HG03521 (cell line): ENCODE data around the gene MYCBPAP.

Experiments
- ATAC-seq: cut with Tn5 transposase; IDR thresholded peaks from one replicate; pipeline ENCODE4 v1.9.1; 2021; ENCODE audit warnings: mild to moderate bottlenecking, moderate library complexity; ENCODE audit not compliant: unreplicated experiment

MYCBPAP gene

GRCh38 chr17:50514936-50515702, 6.9 kb downstream of the MYCBPAP start:
- no peak for ATAC-seq

DNA sequence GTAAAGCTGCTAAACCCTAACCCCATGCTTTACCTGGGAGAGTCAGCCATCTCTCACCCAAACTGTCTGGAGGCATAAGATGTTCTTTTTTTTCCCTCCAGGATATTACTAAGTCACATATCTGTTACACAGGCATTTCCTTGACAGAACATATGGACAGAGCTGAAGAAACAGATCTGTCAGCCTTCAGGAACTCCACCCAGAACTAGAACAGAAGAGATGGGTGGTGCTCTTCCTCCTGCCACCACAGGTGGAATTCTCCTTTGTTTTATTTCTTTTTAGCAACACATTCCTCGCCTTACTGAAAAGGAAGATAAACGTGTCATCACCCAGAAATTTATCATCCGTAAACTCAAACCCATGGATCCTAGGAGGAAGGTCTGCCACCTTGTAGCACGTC, 8.8 kb downstream of the MYCBPAP start:
- no peak for ATAC-seq

DNA sequence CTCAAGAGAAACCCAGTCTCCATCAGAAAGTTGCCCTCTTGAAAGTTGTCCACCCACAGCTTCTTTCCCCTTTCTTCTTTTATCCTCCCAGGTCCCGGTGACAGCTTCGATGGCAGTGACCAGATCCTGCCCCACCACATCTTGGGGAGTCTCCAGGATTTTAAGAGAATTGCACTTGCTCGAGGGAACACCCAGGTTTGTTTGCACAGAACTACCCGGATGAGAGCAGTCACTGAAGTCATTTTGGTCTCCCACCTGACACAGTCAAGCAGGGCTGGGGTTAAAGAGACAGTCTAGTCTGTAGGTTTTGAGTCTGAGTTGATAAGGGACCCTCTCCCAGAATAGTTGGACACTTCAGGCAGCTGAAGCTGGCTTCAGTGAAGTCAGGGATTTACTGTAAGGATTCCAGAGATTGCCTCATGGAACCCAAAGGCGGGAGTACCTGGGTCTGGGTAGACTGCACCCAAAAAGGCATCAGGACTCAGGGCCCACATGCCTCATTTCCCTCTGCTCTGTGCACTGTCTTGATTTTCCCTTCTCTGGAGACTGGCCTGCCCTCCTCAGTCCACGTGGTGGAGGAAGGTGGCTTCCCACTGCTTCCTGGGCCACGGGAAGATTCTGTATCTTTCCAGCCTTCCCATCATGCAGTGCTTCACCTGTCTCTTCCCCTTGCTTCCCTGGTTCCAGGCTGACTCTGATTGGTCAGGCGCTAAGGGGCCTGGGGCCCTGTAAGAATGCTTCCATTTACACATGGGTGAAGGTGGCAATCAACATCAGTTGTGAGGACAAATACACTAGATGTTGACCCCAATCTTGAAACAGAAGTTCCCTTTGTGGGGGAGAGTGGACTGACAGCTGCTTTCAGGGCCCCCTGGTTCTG, 9.5 kb downstream of the MYCBPAP start:
- no peak for ATAC-seq

DNA sequence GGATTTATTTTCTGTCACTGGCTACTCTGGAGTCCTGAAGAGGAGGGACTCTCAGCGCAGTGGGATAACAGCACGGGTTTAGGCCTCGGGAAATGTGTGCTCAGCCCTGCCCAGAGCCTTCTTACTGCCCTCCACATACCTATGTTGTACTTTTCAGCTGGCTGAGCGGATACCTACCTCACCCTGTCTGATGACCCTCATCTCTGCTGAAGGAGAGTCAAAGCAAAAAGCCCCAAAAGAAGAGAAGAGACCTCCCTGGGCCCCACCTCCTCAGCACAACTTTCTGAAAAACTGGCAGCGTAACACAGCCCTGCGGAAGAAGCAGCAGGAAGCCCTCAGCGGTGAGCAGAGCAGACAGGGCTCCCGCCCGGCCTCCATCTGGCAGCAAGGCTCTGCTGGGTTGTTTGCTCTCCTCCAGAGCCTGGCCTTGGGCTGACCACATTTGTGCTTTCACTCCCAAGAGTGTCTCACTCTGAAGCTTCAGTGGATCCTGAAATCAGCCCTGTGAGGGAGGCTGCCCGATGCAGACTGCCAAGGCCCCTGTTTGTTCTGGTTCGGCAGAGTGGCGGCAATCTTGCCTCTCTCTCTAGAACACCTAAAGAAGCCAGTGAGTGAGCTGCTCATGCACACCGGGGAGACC, 10.3 kb downstream of the MYCBPAP start:
- ATAC-seq = no peak

DNA sequence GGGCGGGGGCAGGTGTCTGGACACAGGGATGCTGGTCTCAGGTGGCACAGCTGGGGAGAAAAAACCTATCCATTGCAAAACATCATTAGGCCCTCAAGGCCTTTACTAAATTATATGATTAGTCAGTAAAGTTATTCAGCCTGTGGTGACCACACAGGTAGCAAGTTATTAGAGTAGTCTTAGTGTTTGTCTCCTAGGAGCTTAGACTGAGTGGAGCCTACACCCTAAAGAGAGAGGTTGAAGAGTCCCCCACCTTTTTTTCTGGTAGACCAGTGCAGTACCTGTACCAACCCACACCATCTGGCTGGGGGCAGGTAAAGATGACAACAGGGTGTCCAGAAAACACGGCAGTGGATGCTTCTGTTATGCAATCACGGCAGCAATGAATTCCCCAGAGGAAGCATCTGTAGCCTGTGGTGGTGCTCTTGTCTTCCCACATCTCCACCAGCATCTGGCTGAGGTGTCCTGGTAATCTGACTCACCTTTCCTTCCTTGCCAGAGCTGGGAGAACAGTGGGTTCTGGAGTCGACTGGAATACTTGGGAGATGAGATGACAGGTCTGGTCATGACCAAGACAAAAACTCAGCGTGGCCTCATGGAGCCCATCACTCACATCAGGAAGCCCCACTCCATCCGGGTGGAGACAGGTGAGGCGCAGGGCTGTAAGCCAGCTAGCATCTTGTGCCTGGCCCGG, 11.0 kb downstream of the MYCBPAP start:
- no peak for ATAC-seq

DNA sequence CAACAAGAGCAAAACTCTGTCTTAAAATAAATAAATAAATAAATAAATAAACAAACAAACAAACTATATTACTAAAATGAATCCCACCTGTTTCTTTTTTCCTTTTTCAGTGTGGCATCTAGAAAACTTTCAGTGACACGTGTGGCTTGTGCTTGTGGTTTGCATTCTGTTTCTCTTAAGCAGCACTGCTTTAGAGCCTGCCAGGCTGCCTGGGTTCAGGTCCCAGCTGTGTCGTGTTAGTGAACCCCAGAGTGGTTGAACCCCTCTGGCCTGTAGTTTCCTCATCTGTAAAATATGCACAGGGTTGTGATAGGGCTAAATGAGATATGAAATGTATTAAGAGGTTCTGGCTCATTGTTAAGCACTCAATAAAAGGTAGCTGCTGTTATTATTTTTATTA, 12.2 kb downstream of the MYCBPAP start:
- no peak for ATAC-seq

GRCh38 chr17:50521514-50521913, 13.3 kb downstream of the MYCBPAP start:
- no peak for ATAC-seq

- no peak for ATAC-seq
These were observed 14.5 kb downstream of the MYCBPAP start for GRCh38 chr17:50522766-50523165.

DNA sequence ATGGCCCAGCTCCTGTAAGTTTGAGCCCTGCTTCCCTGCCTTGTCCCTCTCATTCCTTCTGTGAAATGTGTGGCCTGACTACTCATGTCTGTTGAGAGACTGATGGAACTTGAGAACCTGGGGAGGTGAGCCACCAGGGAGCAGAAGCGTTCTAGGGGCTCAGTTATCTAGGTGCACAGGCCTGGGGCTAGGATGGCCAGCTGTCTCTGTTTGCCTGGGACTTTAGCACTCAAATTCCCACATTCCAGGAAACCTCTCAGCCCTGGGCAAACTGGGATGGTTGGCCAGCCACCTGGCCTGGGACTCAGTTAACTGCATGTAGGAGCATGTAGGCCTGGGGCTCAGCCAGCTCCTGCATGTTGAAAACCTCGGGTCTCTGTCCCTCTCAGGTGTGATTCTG, 15.0 kb downstream of the MYCBPAP start:
- ATAC-seq = no peak

DNA sequence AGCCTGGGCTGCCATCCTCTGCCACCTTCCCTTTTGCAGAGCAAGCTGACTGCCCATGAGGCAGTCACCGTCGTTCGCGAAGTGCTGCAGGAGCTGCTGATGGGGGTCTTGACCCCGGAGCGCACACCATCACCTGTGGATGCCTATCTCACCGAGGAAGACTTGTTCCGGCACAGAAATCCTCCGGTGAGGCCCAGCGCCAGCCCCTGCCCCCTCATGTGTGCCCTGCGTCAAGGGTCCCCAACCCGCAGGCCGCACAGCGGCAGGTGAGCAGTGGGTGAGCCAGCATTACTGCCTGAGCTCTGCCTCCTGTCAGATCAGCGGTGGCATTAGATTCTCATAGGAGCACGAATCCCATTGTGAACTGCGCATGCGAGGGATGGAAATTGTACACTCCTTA, 16.6 kb downstream of the MYCBPAP start:
- no peak for ATAC-seq

- no peak for ATAC-seq
These were observed 19.0 kb downstream of the MYCBPAP start for GRCh38 chr17:50527155-50527762.

GRCh38 chr17:50527949-50528474, 19.8 kb downstream of the MYCBPAP start:
- no peak for ATAC-seq

DNA sequence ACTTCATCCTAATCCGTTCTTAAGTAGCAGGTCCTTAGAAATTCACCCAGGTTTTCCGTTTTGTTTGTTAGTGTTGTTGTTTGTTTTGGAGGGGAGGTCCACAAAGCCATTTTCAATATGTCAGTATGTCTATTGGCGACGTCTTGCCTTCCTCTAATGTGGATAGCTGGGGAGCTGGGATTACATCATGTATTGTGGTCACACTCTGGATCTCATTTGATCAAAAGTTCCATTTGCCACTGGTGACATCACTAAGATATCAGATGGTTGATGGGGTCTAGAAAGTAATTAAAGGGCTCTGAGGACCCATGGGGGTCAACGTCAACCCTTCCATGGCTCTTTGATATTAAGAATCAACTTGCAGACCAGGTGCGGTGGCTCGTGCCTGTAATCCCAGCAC, 21.6 kb downstream of the MYCBPAP start:
- no peak for ATAC-seq

DNA sequence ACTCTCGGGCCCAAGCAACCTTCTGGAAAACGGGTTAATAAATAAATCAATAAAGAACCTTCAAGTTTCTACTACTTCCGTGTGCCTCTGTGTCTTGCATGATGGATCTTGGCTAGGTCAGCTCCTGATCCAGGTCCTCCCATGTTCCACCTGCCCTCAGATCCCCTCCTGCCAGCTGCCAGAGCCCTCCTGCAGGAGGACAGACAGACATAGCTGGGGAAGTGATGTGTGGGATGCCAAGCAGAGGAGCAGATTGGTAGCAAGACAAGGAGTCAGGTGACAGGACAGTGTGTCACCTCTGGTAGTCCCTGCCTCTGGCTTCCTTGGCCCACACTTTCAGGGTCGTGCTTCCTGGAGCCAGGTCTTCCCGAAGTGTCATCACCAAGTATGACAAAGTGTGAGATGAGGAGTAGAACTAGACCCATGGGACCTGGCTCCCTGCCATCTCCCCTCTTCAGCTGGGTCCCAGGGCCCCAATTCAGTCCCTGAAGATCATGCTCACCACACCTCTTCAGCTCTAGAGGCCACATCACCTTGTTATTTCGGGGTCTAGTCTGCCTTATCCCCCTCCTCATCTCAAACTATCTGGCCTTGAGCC, 23.3 kb downstream of the MYCBPAP start:
- ATAC-seq = no peak

GRCh38 chr17:50532452-50533024, 24.3 kb downstream of the MYCBPAP start, which contains the start of gene EPN3:
Gene EPN3, plus strand, starts transcription at chr17:50532735. Its CDS starts 3,822 bp downstream, at chr17:50536557.
- ATAC-seq = no peak

GRCh38 chr17:50533185-50533584, 24.9 kb downstream of the MYCBPAP start:
- ATAC-seq = no peak

- no peak for ATAC-seq
These were observed 25.5 kb downstream of the MYCBPAP start for GRCh38 chr17:50533720-50534148.

GRCh38 chr17:50534222-50534978, 26.2 kb downstream of the MYCBPAP start:
- ATAC-seq = no peak

GRCh38 chr17:50534979-50535326, 26.7 kb downstream of the MYCBPAP start:
- no peak for ATAC-seq
